ENCODE data around the gene NET1. TPM values are rescaled to one million over a fixed set of nuclear protein-coding genes. Genes with fewer than 3 reads are reported as not detected.

The NET1 gene
- total RNA-seq, 2 experiments from 2014 or later = 29.9 to 30.0 TPM

Other genes starting within 250 kb of the NET1 start
- not detected for gene AKR1C8, start 227.4 kb upstream of the NET1 start, total RNA-seq
- gene AKR1C4, start 215.7 kb upstream of the NET1 start, total RNA-seq = not detected
- gene UCN3, start 47.6 kb upstream of the NET1 start, total RNA-seq = not detected
- gene TUBAL3, start 7.7 kb upstream of the NET1 start, total RNA-seq = not detected
- gene CALML5, start 87.0 kb downstream of the NET1 start, total RNA-seq = not detected
- gene CALML3, start 112.4 kb downstream of the NET1 start, total RNA-seq = not detected